Activated T-helper 1 cell treated with anti-CD3 and anti-CD28 coated beads, Interleukin-12 subunit alpha, Interleukin-12 subunit beta, Interleukin-2, Interleukin-4 antibody, amounts not matched to agents 30 ng/mL and 10 ng/mL and 1 ng/mL, durations not matched to agents 14 hours and 24 hours and 36 hours (primary cell): ENCODE data around the gene APBA2. TPM values are rescaled to one million over a fixed set of nuclear protein-coding genes. Genes with fewer than 3 reads are reported as not detected.
"Not testable (repeated sequence)": the region's sequence is repeated elsewhere in the genome, so short reads cannot be mapped to it uniquely, and the experiment has no call there.

Experiments
- DNase-seq: peaks from one replicate; pipeline ENCODE4 v3.0.0; 2021; ENCODE audit warnings: low spot score
- H3K27ac Mint-ChIP-seq: one replicate; pipeline ENCODE4 v1.8.0; 2021; ENCODE audit warnings: mild to moderate bottlenecking, mixed read lengths
- H3K27me3 Mint-ChIP-seq: one replicate; pipeline ENCODE4 v1.8.0; 2022; ENCODE audit warnings: mild to moderate bottlenecking, moderate library complexity, mixed read lengths; ENCODE audit not compliant: insufficient read depth
- H3K36me3 Mint-ChIP-seq: one replicate; pipeline ENCODE4 v1.8.0; 2021; ENCODE audit warnings: low read depth, mixed read lengths
- H3K4me1 Mint-ChIP-seq: one replicate; pipeline ENCODE4 v1.8.0; 2021; ENCODE audit warnings: low read depth, mixed read lengths
- H3K4me3 Mint-ChIP-seq: one replicate; pipeline ENCODE4 v1.8.0; 2021; ENCODE audit warnings: mild to moderate bottlenecking, moderate library complexity, mixed read lengths
- H3K9me3 Mint-ChIP-seq: one replicate; pipeline ENCODE4 v1.8.0; 2021; ENCODE audit warnings: mixed read lengths
- intact Hi-C: fragments of 100-400 bp; cut with micrococcal nuclease; formaldehyde crosslinking; loops from one replicate; pipeline ENCODE4 v1.15.1; 2024
- total RNA-seq: library from RNA; stranded (reverse); gene quantifications from 2 replicates; pipeline ENCODE4 v1.2.3, GENCODE V29; 2022

Gene APBA2
- total RNA-seq, 1 donor from 2014 or later: 0.80 TPM

DNA sequence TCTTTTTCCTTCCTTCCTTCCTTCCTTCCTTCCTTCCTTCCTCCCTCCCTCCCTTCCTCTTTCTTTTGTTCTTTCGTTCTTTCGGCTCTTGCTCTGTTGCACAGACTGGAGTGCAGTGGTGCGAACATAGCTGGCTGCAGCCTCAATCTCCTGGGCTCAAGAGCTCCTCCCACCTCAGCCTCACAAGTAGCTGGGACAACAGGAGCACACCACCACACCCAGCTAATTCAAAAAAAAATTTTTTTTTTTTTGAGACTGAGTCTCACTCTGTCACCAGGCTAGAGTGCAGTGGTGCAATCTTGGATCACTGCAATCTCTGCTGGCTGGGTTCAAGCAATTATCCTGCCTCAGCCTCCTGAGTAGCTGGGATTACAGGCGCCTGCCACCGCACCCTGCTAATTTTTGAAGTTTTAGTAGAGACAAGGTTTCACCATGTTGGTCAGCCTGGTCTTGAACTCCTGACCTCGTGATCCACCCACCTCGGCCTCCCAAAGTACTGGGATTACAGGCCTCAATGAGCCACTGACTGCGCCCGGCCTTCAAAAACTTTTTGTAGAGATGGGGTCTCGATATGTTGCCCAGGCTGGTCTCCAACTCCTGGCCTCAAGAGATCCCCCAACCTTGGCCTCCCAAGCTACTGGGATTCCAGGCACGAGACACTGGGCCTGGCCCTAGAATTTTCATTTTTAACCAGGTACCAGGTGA, 24.0 kb upstream of the APBA2 start:
- H3K36me3 Mint-ChIP-seq, H3K4me3 Mint-ChIP-seq, H3K4me1 Mint-ChIP-seq, H3K9me3 Mint-ChIP-seq, DNase-seq, intact Hi-C loops, H3K27ac Mint-ChIP-seq, H3K27me3 Mint-ChIP-seq: not testable (repeated sequence)

DNA sequence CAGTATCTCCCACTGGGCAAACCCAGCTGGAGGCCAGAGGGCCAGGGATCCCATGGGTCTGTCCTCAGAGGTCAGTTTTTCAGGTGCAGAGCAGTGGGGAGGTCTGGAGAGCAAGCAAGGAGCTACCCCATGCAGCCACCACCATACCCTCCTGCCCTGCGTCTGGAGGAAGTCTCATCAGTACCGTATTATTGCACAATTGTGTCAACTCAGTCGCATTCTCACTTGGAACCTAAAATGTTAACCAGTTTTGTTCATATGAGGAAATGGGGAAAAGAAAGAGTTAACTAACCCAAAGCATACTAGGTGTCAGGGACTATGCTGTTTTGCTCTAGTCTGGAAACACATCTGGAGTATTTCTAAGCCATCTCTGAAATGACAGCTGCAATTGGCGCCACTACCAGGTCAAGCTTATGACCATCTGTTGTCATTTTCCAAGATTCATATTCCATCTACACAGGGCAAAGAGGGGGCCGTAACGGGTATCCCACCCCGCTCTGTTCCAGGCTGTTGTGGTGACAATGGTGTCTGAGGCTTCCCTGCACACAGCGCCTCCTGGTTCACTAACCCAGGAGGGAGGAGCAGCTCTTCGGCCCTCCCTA, 16.9 kb upstream of the APBA2 start:
- no peaks in the 10 kb centered on the region for H3K4me1 Mint-ChIP-seq
- no peak overlapping the region for H3K27ac Mint-ChIP-seq
- DNase-seq: no peak
- H3K9me3 Mint-ChIP-seq: no peaks in the 10 kb centered on the region
- H3K27me3 Mint-ChIP-seq: no peaks in the 10 kb centered on the region
- H3K4me3 Mint-ChIP-seq: no peak overlapping the region
- intact Hi-C loops: no loop called here
- H3K36me3 Mint-ChIP-seq: no peaks in the 10 kb centered on the region

DNA sequence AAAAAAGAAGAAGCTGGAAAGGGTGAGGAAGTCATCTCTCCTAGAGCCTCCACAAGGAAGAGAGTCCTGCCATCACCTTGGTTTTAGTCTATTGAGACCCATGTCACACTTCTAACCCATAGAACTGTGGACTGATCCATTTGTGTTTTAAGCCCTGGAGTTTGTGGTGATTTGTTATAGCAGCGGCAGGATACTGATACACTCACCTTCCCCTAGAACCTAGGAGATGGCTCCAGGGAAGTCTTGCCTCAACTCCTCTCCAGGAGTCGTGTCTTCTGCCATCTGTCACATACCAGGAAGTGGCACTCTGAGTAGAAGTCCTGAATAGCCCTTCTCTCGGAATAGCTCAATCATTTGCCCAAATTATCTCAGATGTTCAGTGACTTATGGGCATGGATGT, 14.6 kb upstream of the APBA2 start:
- H3K9me3 Mint-ChIP-seq: no peaks in the 10 kb centered on the region
- H3K27me3 Mint-ChIP-seq: peaks cover 5% of the 10 kb centered on the region
- DNase-seq: no peak
- no peak overlapping the region for H3K27ac Mint-ChIP-seq
- no peaks in the 10 kb centered on the region for H3K36me3 Mint-ChIP-seq
- H3K4me1 Mint-ChIP-seq: no peaks in the 10 kb centered on the region
- intact Hi-C loops: no loop called here
- H3K4me3 Mint-ChIP-seq: no peak overlapping the region

DNA sequence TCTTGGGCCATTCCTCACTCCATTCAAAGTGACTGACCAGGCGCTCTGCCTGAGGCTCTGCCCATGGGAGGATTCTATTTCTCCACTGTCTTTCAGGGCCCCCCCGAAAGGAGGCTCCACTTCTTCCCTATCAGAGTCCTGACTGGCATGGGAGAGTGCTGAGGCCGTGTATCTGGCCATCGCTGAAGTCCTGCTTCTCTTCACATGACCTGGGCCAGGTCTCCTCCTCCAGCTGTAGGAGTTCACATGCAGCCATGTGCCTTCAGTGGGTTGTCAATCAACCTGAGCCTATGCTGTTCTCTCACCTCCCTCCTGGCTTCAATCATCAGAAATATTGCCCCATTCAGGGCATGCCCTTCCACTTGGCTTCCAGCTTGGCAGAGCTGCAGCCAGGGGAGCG, 12.8 kb upstream of the APBA2 start:
- Mint-ChIP-seq H3K27ac (no peak overlapping the region), H3K27me3 (peaks cover 9% of the 10 kb centered on the region), H3K9me3 (no peaks in the 10 kb centered on the region), H3K36me3 (no peaks in the 10 kb centered on the region), H3K4me3 (no peak overlapping the region), H3K4me1 (no peaks in the 10 kb centered on the region)
- intact Hi-C loops: no loop called here
- DNase-seq: no peak

DNA sequence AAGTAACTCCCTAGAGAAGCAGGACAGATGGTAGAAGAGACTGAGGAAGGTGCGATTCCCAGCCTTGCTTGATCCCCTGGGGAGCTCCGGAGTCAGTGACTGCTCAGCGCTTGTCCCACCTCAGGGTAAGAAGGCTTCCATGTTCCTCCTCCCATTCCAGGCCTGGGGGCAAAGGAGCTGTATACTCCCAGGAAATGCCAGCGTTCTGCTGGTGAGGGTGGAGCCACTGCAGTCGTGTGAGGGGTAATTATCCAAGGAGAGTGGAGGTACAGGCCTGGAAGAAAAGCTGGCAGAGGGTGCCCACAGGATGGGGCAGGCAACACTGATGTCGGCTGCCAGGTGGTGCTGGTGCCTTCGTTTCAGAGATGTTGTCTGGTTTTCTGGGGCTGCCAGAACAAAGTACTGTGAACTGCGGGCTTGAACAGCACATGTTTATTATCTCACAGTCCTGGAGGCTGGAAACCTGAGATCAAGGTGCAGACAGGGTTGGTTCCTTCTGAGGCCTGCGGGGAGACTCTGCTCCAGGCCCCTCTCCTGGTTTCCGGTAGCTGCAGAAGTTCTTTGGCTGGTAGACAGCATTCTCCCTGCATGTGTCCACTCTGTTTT, 12.1 kb upstream of the APBA2 start:
- H3K27me3 Mint-ChIP-seq: peaks cover 10% of the 10 kb centered on the region
- no peak for DNase-seq
- H3K27ac Mint-ChIP-seq: no peak overlapping the region
- no peaks in the 10 kb centered on the region for H3K36me3 Mint-ChIP-seq
- no peaks in the 10 kb centered on the region for H3K4me1 Mint-ChIP-seq
- no peak overlapping the region for H3K4me3 Mint-ChIP-seq
- intact Hi-C loops: no loop called here
- H3K9me3 Mint-ChIP-seq: no peaks in the 10 kb centered on the region

DNA sequence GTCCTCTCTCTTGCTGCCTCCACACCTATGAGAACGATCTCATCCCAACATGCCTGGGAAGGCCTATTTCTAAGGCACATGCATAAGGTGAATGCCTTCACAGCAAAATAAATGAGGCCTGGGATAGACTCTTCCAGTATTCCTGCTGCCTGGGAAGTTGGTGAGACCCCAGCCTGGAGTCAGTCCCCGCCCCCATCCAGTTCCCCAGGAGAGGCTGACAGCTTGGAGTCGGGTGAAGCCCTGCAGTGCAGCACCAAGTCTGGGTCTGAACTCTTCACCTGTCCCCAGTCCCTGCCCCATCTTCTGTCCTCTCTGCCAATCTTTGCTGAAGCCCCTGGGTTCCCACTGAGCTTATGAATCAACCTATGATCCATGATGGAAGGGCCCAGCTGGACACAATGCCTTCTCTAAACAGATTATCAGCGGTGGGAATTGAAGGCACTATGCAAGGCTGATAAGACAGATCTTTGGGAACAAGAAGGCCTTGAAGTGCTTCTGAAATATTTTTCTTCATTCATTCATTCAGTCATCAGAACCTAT, 10.2 kb upstream of the APBA2 start:
- intact Hi-C loops: no loop called here
- no peak overlapping the region for H3K4me3 Mint-ChIP-seq
- no peaks in the 10 kb centered on the region for H3K36me3 Mint-ChIP-seq
- H3K27ac Mint-ChIP-seq: no peak overlapping the region
- no peak for DNase-seq
- no peaks in the 10 kb centered on the region for H3K9me3 Mint-ChIP-seq
- H3K4me1 Mint-ChIP-seq: no peaks in the 10 kb centered on the region
- peaks cover 10% of the 10 kb centered on the region for H3K27me3 Mint-ChIP-seq

DNA sequence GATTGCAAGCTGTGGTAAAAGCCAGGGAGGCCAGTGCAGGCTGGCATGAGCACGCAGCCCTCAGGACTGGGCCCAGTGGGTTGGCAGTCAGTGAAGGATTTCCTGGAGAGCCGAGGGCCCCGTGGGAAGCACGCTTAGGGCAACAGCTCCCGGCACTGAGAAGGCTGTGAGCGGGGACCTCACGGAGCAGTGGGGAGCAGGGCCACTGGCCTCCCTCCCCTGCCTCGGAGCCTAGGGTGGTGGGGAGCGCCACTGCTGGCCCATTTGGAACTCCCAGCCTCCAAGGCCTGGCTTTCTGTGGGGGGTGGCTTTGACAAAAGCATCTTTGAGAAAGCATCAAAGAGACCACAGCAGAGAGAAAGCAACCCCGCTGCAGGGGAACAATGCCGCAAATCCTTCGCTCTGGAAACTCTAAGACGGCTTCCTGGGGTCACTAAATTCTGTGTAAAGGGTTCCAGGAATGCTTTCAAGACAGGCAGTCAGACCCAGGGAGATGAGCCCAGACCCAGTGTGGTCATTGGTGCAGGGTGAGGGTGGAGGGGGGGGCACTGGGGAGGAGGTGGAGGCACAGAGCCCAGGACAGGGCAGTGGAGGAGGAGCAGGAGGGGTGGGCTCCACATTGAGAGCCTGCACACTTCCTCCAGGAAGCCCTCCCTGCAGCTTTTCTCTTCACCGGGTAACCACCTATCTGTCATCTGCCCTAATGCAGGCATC, 9.5 kb upstream of the APBA2 start:
- no peak overlapping the region for H3K4me3 Mint-ChIP-seq
- intact Hi-C loops: no loop called here

DNA sequence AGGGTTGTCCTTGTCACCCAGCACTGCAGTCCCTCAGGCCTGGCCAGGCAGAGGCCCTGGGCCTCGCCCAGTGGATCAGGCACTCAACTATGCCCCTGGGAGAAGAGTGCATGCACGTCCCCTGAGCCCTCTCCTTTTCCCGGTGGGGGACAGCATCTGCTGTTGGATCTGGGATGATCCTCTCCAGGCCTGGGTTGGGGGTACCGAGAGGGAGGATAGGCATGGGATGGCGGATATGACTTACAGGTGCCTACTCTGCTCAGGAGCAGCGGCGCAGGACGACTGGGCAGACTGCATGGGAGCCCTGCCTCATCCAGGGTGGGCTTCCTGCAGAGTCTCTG, 9.0 kb upstream of the APBA2 start:
- Mint-ChIP-seq H3K27ac (no peak overlapping the region), H3K27me3 (peaks cover 11% of the 10 kb centered on the region), H3K36me3 (no peaks in the 10 kb centered on the region), H3K4me3 (no peak overlapping the region), H3K4me1 (no peaks in the 10 kb centered on the region), H3K9me3 (no peaks in the 10 kb centered on the region)
- intact Hi-C loops: no loop called here
- no peak for DNase-seq

More for the DNA sequence above, 9.5 kb upstream of the APBA2 start:
- Mint-ChIP-seq H3K27ac (no peak overlapping the region), H3K36me3 (no peaks in the 10 kb centered on the region), H3K4me1 (no peaks in the 10 kb centered on the region), H3K9me3 (no peaks in the 10 kb centered on the region), H3K27me3 (peaks cover 11% of the 10 kb centered on the region)
- no peak for DNase-seq

DNA sequence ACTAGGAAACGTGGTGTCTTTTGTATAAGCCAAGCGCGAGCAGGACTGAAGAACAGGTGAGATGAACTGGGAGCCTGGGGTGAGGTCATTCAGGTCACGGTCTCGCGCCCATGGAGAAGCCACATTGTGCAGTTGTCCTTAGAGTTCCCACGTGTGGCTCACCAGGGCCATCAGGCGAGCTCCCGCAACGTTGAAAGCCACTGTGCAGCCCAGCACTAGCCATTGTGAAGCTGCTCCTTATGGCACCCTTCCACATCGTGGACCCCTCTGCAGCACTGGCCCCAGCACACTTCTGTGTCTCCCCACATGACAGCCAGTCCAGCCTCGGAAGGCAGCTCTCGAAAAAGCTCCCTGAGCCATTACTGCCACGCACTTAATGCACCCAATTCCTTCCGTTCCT, 7.6 kb upstream of the APBA2 start:
- intact Hi-C loops: no loop called here
- Mint-ChIP-seq H3K9me3 (no peaks in the 10 kb centered on the region), H3K27me3 (peaks cover 17% of the 10 kb centered on the region), H3K4me1 (no peaks in the 10 kb centered on the region), H3K4me3 (no peak overlapping the region), H3K36me3 (no peaks in the 10 kb centered on the region), H3K27ac (no peak overlapping the region)
- DNase-seq: no peak

DNA sequence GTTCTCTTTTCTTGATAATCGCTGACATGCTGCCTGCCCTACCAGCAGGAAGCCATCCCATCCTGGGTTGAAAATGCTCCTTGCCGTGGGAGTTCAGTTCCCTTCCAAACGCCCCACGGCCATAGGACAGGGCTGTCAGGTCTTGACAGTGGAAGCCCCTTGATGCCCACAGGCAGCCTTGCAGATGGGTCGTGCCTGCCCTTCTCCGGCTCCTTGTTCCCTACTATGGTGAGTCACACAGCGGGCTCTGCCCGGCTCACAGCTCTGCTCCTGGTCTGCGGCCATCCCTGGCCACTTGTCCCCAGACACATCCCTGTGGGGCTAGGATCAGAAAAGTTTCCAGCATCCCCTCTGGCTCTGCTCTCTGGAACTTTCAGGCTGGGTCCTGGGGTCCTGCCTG, 6.2 kb upstream of the APBA2 start:
- DNase-seq: no peak
- no peaks in the 10 kb centered on the region for H3K9me3 Mint-ChIP-seq
- no peak overlapping the region for H3K27ac Mint-ChIP-seq
- H3K27me3 Mint-ChIP-seq: peaks cover 27% of the 10 kb centered on the region
- H3K4me3 Mint-ChIP-seq: no peak overlapping the region
- H3K4me1 Mint-ChIP-seq: no peaks in the 10 kb centered on the region
- intact Hi-C loops: no loop called here
- H3K36me3 Mint-ChIP-seq: no peaks in the 10 kb centered on the region

DNA sequence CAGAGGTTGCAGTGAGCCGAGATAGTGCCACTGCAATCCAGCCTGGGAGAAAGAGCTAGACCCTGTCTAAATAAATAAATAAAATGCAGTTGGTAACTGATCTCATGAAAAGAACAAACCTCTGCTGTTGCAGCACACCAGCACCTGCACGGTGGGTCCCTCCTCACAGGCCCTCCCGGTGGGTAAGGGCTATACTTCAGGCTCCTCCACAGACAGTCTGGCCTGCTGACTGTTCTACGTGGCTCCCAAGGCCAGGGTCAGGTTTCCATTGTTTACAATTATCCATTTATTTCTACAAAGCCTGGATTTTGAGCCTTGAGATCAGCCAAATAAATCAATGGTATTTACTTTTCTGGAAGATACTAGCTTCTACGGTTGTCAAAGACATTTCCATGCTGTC, 5.1 kb upstream of the APBA2 start:
- intact Hi-C loops: no loop called here
- no peak overlapping the region for H3K27ac Mint-ChIP-seq
- no peaks in the 10 kb centered on the region for H3K9me3 Mint-ChIP-seq
- peaks cover 30% of the 10 kb centered on the region for H3K27me3 Mint-ChIP-seq
- no peaks in the 10 kb centered on the region for H3K4me1 Mint-ChIP-seq
- H3K36me3 Mint-ChIP-seq: no peaks in the 10 kb centered on the region
- no peak for DNase-seq
- no peak overlapping the region for H3K4me3 Mint-ChIP-seq

DNA sequence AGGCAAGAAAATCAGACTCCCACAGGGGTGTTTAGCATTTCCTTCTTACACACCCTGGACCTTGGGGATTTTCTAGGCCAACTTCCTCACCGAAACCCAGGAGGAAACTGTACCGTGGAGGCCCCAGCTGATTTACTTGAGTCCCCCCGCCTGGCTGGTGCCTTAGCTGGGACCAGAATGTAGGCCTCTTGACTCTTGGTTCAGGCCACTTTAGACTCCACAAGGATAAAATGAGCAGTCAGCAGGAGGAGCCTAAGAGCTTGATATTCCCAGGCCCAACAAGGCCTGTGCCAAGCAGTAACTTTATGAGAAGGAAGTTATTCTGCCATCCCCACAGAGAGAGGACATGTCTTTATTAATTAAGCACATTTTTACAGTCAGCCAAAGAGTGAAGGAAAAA, 4.6 kb upstream of the APBA2 start:
- Mint-ChIP-seq H3K27ac (no peak overlapping the region), H3K36me3 (no peaks in the 10 kb centered on the region), H3K27me3 (peaks cover 28% of the 10 kb centered on the region), H3K4me1 (no peaks in the 10 kb centered on the region), H3K9me3 (no peaks in the 10 kb centered on the region), H3K4me3 (no peak overlapping the region)
- intact Hi-C loops: no loop called here
- DNase-seq: no peak

DNA sequence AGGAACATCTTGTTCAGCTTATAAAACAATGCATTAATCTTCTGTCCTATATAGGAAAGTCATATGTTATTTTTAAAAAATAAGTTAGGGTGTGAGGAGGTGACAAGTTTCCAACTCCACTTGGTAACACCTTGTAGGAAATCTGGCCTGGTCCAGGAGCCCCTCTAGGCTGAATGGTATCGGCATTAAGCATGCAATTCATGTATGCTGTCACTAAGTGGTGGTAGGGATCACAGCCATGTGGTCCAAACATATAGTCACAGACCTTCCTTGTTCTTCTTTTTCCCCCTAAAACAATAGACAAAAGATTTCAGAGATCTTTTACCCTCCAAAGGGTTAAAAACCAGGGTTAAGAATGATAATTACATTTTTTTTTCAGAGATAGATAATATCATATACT, 4.2 kb upstream of the APBA2 start:
- H3K9me3 Mint-ChIP-seq: no peaks in the 10 kb centered on the region

More for the DNA sequence above, 4.2 kb upstream of the APBA2 start:
- Mint-ChIP-seq H3K4me3 (no peak overlapping the region), H3K36me3 (no peaks in the 10 kb centered on the region), H3K27ac (no peak overlapping the region), H3K4me1 (no peaks in the 10 kb centered on the region), H3K27me3 (peaks cover 28% of the 10 kb centered on the region)
- intact Hi-C loops: no loop called here
- DNase-seq: no peak
